ENCODE measurements around the gene RSRC1. TPM values are rescaled to one million over a fixed set of nuclear protein-coding genes. Genes with fewer than 3 reads are reported as not detected.

Gene RSRC1
- total RNA-seq, 2 donors from 2014 or later = 28.5 to 32.0 TPM

DNA sequence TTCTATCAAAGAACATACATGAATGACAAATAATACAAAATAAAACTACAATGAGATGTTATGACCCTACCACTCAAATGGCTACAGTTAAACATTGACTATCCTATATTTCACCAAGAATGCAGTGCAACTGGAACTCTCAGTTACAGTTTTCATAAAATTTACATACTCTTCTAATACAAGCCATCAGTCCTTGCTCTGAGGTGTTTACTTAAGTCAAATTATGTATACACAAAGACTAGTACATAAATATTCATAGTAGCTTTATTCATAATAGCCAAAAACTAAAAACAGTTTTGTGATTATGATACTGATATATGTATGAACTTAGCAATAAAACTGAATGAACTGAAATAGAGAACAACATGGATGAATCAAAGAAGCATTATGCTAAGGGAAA is 480.3 kb downstream of the RSRC1 start:
- no peak for TF ChIP-seq CTCF (IDR thresholded peaks at IDR 0.05)
- Histone ChIP-seq H3K9me3 (no peaks in the 10 kb centered on the region), H3K9ac (ENCODE audit: low read depth in 2 of 2, low read length in 2 of 2) (no peak overlapping the region), H3K4me1 (no peaks in the 10 kb centered on the region), H3K36me3 (no peaks in the 10 kb centered on the region), H3K4me3 (no peak overlapping the region), H3K27me3 (no peaks in the 10 kb centered on the region), H3K27ac (no peak overlapping the region)
- DNase-seq = no peak
- intact Hi-C loops (cut with DNase I) = no loop called here

Other genes starting within 250 kb of the RSRC1 start
- not detected for gene SHOX2, start 3.7 kb upstream of the RSRC1 start, total RNA-seq